22Rv1 (cell line): ENCODE results near the gene MAP2K7.
A peak's percentile ranks its signal among the peaks of the same experiment; 100 is the strongest.
"Not testable (repeated sequence)": the region's sequence is repeated elsewhere in the genome, so short reads cannot be mapped to it uniquely, and the experiment has no call there.

ENCODE experiments used
- H3K27ac ChIP-seq: fragments of 450-650 bp; 2 replicates; pipeline ENCODE4 v1.5.1; 2017
- ZFX ChIP-seq: fragments of 450-650 bp; IDR thresholded peaks from 2 replicates; pipeline ENCODE4 v1.6.1; 2017; ENCODE audit warnings: antibody characterized with exemption, borderline replicate concordance
- TF ChIP-seq, protein P1 (sequence below): fragments of 450-650 bp; IDR thresholded peaks from 2 replicates; pipeline ENCODE4 v1.5.1; 2017; ENCODE audit warnings: mild to moderate bottlenecking

The MAP2K7 gene

GRCh38 chr19:7944177-7944761 is 40.6 kb downstream of the MAP2K7 start:
- peak overlapping the region; percentile 84 for H3K27ac ChIP-seq
- no peak for TF ChIP-seq ZFX
- TF ChIP-seq, protein P1, sequence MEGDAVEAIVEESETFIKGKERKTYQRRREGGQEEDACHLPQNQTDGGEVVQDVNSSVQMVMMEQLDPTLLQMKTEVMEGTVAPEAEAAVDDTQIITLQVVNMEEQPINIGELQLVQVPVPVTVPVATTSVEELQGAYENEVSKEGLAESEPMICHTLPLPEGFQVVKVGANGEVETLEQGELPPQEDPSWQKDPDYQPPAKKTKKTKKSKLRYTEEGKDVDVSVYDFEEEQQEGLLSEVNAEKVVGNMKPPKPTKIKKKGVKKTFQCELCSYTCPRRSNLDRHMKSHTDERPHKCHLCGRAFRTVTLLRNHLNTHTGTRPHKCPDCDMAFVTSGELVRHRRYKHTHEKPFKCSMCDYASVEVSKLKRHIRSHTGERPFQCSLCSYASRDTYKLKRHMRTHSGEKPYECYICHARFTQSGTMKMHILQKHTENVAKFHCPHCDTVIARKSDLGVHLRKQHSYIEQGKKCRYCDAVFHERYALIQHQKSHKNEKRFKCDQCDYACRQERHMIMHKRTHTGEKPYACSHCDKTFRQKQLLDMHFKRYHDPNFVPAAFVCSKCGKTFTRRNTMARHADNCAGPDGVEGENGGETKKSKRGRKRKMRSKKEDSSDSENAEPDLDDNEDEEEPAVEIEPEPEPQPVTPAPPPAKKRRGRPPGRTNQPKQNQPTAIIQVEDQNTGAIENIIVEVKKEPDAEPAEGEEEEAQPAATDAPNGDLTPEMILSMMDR, result peak; percentile 92

GRCh38 chr19:7947939-7948338 is 44.3 kb downstream of the MAP2K7 start:
- no peak overlapping the region for H3K27ac ChIP-seq
- TF ChIP-seq ZFX, result no peak
- TF ChIP-seq, protein P1, result no peak

DNA sequence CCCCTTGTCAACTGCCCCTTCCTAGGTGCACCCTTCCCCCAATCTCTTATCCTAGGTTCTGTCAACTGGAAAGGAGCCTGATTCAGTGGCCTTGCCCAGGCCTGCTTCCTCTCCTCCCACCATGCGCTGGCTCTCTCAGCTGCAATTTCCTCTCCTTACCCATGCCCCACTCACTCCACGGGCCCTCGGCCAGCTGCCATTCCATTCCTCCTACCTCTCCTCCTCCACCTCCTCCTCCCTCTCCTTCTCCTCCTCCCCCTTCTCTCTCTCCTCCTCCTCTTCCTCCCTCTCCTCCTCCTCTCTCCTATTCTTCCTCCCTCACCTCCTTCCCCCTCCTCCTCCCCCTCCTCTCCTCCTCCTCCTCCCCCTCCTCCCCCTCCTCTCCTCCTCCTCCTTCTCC is 49.4 kb downstream of the MAP2K7 start:
- TF ChIP-seq, protein P1, result no peak
- TF ChIP-seq ZFX, result no peak
- no peak overlapping the region for H3K27ac ChIP-seq

DNA sequence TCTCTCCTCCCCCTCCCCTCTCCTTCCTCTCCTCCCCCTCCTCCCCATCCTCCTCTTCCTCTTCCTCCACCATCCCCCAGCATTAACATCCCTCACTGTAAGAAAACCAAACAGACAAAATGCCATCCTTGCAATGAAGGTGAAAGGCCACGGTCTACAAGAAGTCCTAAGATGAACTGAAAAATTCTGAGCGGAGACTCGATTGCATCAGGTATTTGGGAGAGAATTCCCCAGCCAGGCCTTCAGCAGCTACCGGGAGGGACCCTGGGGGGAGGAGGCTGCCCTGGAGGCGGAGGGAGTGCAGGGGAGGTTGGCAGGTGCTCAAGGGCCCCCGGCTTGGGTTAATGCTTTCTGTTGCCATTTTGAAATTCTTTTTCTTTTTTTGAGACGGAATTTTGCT is 49.9 kb downstream of the MAP2K7 start:
- TF ChIP-seq ZFX, result no peak
- H3K27ac ChIP-seq, result no peak overlapping the region

DNA sequence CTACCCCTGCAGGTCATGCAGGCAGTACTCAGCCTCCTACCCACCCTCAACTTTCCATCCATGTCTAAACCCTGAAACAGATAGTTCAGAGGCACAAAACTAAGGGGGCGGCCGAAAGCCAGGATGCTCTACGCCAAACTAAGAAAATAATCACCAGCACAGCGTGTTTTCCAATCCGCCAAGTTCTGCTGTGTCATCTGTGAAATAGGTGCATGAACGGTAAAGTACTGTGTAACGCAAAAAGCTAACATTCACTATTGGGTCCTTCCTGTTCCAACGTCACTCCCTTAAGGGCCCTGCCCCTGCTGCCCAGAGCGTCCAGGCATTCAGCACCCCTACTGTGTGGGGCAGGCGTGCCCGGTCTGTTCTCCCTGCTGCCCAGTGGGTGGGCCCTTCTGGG is 52.0 kb downstream of the MAP2K7 start:
- TF ChIP-seq, protein P1, result no peak
- TF ChIP-seq ZFX, result no peak
- no peak overlapping the region for H3K27ac ChIP-seq

- TF ChIP-seq ZFX, result no peak
- TF ChIP-seq, protein P1, result no peak
- no peak overlapping the region for H3K27ac ChIP-seq
Measured at GRCh38 chr19:7959211-7959610, 55.5 kb downstream of the MAP2K7 start.

- H3K27ac ChIP-seq, result not testable (repeated sequence)
Measured at GRCh38 chr19:7961082-7961481, 57.4 kb downstream of the MAP2K7 start.

- no peak for TF ChIP-seq ZFX
- TF ChIP-seq, protein P1, result no peak
- no peak overlapping the region for H3K27ac ChIP-seq
Measured at GRCh38 chr19:7961920-7962626, 58.4 kb downstream of the MAP2K7 start.
